Fibroblast of skin of scalp (primary cell): ENCODE results near the gene CDK17.
A peak's percentile ranks its signal among the peaks of the same experiment; 100 is the strongest.
"Not testable (repeated sequence)": the region's sequence is repeated elsewhere in the genome, so short reads cannot be mapped to it uniquely, and the experiment has no call there.

ENCODE experiments used
- DNase-seq: peaks from one replicate; pipeline ENCODE4 v3.0.0-alpha.2; 2013

The CDK17 gene

GRCh38 chr12:96387981-96388380 is 12.3 kb downstream of the CDK17 start:
- no peak for DNase-seq

DNA sequence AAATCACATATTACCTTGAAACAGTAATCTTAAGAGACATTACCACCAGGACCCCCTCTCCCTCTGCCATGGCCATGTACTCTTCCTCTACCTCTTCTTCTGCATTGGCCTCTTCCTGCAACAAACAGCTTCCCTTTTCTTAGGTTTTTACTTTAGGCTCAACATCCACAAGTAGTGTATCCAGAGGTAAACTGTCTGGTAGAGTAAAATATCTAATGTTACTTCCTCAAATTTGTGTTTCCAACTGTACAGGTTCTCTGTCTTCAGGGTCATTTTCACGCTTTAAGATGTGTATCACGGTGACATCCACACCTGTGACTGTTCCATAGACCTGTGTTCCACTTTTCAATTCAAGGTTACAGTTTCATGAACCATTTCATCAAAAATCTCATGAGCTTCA is 13.4 kb downstream of the CDK17 start:
- no peak for DNase-seq

- peak; percentile 66 for DNase-seq
These were observed 16.2 kb downstream of the CDK17 start for GRCh38 chr12:96383991-96384390.

GRCh38 chr12:96383371-96383770 is 16.9 kb downstream of the CDK17 start:
- no peak for DNase-seq

DNA sequence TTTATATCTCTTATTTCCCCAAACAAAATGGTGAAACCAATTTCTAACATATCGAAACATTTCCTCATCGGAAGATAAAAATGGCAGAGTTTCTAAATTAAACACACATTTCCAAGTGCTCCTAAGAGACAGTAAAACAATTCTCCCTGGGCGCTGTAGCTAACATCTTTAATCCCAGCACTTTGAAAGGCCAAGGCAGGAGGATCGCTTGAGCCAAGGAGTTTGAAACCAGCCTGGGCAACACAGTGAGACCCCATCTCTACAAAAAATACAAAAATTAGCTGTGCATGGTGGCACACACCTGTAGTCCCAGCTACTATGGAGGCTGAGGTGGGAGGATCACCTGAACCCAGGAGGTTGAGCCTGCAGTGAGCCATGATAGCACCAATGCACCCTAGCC is 20.5 kb downstream of the CDK17 start:
- DNase-seq: not testable (repeated sequence)

DNA sequence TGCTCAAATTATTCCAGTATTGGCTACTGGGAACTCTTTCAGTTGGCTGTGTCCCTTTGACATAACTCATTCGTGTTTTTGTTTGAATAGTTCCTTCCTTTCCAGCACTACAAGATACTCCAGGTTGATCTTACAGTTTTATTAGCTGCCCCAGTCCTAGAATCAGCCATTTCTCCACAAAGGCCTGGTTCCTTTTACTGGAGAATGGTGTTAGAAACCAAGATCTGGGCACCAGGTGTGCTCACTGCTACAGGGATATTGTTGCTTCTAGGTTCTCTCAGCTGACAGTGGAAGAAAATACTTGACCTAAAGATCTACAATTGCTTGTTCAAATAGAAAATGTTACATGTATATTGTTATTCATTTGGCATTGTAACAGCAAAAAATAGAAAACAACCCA is 21.9 kb downstream of the CDK17 start:
- DNase-seq: no peak

GRCh38 chr12:96376865-96377264 is 23.4 kb downstream of the CDK17 start:
- DNase-seq: no peak

GRCh38 chr12:96375841-96376604 is 24.2 kb downstream of the CDK17 start:
- no peak for DNase-seq

- DNase-seq: no peak
These were observed 25.1 kb downstream of the CDK17 start for GRCh38 chr12:96375170-96375569.

DNA sequence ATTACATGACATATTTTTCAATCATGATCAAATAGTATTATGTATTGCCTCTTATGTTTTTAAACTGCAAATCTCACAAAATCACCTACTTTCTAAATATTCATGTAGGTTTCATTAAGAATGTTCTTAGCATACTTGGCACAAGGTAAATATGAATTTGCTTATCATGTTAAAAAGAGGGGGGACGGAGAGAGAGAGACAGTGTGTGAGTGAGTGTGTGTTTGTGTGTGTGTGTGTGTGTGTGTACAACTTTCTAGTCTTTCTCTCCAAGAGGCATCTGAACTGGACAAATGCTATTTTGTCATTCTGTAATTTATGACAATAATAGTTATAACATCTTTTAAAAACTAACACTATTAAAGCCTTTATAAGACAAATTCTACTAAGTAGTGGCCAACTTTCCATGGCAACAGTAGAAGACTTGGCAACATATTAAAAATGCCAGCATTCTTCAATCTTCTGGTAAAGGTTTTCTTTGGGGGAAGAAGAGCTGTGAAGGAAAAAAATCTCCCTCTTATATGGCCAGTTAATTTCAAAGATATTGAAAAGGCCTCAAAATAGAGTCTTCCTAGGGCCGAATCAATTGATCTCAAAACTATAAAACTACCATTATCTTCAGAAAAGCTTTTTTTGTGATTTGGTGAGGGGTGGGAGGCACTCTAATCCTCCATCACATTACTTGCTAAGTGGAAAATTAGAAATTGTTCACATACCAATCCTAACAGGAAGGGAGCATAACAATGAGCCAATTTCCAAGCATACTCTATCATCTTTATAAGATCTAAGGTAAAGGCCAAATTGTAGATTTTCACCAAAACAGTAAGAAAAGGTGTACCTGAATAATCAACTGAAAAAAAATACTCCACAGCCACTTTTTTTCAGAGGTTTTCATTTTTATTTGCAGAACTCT is 28.2 kb downstream of the CDK17 start:
- DNase-seq: peak; percentile 15

- DNase-seq: no peak
These were observed 29.0 kb downstream of the CDK17 start for GRCh38 chr12:96371138-96371789.

DNA sequence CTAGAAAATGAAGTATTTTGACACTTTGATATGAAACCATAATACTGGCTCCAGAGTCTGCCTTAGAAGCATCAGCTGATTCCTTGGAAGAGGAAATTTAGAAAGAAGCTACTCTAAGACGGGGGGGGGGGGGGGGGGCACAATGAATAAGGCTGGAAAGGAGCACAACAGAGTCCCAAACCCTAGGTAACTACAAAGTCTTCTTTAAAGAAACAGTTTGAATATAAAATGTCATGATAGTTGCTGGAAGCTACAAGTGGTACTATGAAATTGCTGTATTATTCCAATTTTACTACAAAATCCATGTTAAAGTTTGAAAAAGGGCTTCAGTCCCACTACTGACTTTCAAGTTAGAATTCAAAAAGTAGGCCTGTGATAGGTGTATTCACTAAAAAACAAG is 31.6 kb downstream of the CDK17 start:
- no peak for DNase-seq

DNA sequence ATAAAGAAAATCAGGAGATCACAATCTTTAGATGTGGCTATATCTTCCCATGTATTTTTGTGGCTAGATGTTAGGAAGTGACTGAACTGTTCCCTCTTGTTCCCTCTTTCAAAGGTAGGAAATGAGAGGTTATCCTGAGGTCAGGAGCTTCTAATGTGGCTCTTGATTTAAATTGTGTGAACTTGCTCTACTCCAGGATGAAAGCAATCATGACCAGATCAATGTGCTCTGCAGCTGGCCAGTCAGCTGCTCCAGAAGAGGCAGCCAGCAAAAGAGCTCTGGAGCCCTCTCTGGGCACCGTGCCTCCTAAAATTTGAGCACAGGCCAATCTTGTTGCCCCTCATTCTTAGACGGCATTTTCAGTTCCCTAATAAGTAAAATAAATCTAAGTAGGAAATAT is 32.0 kb downstream of the CDK17 start:
- no peak for DNase-seq

GRCh38 chr12:96366381-96366654 is 33.9 kb downstream of the CDK17 start:
- no peak for DNase-seq

- peak; percentile 25 for DNase-seq
These were observed 34.4 kb downstream of the CDK17 start for GRCh38 chr12:96365604-96366380.

- DNase-seq: no peak
These were observed 36.0 kb downstream of the CDK17 start for GRCh38 chr12:96364092-96364700.

- DNase-seq: no peak
These were observed 39.2 kb downstream of the CDK17 start for GRCh38 chr12:96361074-96361473.

- DNase-seq: no peak
These were observed 39.7 kb downstream of the CDK17 start for GRCh38 chr12:96360550-96360949.

- DNase-seq: no peak
These were observed 40.9 kb downstream of the CDK17 start for GRCh38 chr12:96359328-96359727.

GRCh38 chr12:96356831-96357230 is 43.4 kb downstream of the CDK17 start:
- DNase-seq: no peak

- DNase-seq: no peak
These were observed 45.2 kb downstream of the CDK17 start for GRCh38 chr12:96354844-96355534.

- DNase-seq: peak; percentile 24
These were observed 45.9 kb downstream of the CDK17 start for GRCh38 chr12:96354326-96354725.
